GM12801 (cell line): ENCODE data around the gene DENND2A.

Experiments used
- CTCF ChIP-seq: IDR thresholded peaks from one replicate; pipeline ENCODE4 v1.5.1; 2011; ENCODE audit warnings: control low read depth; ENCODE audit not compliant: insufficient read length; ENCODE audit errors: extremely low read depth

DENND2A gene

GRCh38 chr7:140659856-140660255 lies 19.2 kb upstream of the DENND2A start:
- TF ChIP-seq CTCF, result no peak

DNA sequence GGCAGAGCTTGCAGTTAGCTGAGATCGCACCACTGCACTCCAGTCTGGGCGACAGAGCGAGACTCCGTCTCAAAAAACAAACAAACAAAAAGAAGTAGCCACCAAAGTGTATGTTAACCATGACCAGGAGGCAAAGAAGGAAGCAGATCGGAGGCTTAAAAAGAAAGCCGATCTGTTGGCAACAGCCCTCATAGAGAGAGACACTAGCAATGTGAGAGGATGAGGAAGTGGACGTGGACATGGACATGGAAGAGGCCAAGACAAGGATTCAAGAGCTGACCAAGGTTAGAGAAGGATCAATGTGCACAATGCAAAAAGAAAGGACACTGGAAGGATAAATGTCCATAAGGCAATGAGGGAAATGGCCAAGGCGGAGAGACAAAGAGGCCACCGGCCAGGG lies 17.3 kb upstream of the DENND2A start:
- TF ChIP-seq CTCF, result no peak

DNA sequence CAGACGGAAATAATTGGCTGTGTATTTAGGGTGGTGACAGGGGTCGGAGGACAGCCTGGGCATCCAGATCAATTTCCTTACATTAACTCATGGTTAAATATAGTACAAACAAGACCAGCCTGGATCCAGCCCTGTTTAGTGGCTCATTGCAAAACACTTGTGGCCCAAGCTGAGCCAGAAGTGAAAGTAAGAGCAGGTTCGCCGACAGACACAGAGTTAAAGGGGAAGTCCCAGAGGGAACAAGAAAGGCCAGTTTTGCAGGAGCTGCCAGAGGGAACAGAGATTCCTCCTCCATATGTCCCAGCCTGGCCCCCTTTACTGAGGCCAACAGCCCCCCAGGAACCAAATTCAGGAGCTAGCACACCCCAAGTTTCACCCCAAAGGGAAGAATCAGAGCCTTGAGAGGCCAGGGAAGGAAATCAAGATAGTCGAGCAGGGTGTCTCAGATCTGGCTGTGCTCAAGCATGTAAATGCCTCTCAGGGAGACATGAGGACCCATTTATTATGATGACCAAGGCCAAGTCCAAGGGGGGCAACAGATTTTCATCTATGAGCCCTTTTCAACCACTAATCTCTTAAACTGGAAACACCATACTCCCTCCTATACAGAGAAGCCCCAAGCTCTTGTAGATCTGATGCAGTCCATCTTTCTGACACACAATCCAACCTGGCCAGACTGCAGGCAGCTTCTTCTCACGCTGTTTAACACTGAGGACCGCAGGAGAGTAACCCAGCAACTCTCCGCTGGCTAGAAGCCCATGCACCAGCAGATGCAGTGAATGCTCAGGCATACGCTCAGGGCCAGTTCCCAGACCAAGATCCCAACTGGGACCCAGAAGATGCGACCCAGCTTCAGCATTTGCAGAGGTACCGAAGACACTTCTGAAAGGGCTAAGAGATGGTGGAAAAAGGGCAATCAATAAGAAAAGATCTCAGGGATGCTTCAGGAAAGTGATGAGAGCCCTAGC lies 16.2 kb upstream of the DENND2A start:
- no peak for TF ChIP-seq CTCF

- no peak for TF ChIP-seq CTCF
Measured at GRCh38 chr7:140655511-140656408, 15.1 kb upstream of the DENND2A start.

DNA sequence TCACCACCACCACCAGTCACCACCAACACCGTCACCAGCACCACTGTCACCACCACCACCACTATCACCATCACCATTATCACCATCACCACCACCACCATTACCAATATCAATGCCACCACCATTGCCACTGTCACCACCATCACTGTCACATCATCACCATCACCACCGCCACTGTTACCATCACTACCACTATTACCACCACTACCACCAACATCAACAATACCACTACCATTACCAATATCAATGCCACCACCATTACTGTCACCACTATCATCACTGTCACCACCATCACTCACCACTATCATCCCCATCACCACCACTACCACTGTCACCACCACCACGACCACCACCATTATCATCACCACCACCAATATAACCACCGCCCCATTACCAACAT lies 14.0 kb upstream of the DENND2A start:
- TF ChIP-seq CTCF, result no peak

GRCh38 chr7:140654109-140654387 lies 13.4 kb upstream of the DENND2A start:
- TF ChIP-seq CTCF, result no peak

DNA sequence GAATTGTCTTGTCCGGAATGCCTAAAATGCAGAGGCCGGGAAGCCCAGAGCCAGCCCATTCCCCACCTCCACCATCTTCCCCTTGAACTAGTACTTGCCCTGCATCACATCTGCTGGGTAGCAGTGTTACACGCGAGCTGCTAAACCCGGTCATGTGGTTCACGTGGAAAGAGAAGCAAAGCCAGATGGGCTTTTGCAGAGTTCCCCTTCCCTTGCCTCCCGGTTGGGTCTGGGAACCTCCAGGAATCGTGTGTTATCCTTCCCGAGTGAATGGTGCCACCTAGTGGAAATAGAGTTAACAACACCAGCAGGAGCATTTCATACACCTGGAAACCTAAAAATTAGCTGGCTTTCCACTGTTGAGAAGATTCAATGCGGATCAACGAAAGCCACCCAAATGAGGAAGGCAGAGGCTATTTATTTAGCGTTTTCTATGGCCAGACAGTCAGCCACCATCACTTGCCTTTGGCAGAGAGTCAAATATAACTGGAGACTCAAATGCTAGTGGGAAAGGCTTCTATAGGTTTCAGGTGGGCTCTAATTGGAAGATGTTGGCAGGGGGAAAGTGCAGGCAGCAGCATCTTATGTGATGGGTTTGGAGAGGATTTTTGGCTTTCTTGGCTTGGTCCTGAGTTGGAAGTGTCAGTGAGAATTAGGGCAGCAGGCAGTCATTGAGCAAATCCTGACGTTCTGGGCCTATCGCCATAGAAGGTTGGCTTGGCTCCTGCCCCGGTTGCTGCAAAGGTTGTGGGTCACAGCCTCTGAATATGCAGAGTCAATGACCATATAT lies 12.9 kb upstream of the DENND2A start:
- peak; percentile 94 for TF ChIP-seq CTCF
